Measurements from ENCODE around the gene COX18. TPM values are rescaled to one million over a fixed set of nuclear protein-coding genes. Genes with fewer than 3 reads are reported as not detected.

Gene COX18
- total RNA-seq, 1 donor from 2014 or later: 16.8 TPM

GRCh38 chr4:73098713-73099112 lies 29.2 kb upstream of the COX18 start:
- no peak for DNase-seq (ENCODE audit: extremely low spot score, unreplicated experiment)
- Mint-ChIP-seq H3K4me3 (no peak overlapping the region), H3K36me3 (peaks cover 12% of the 10 kb centered on the region), H3K27ac (no peak overlapping the region), H3K4me1 (ENCODE audit: unreplicated experiment) (no peaks in the 10 kb centered on the region), H3K9me3 (no peaks in the 10 kb centered on the region), H3K27me3 (no peaks in the 10 kb centered on the region)
- no peak for TF ChIP-seq CTCF (conservative IDR thresholded peaks at IDR 0.05)

- Mint-ChIP-seq H3K27me3 (no peaks in the 10 kb centered on the region), H3K9me3 (no peaks in the 10 kb centered on the region), H3K36me3 (peaks cover 12% of the 10 kb centered on the region), H3K27ac (no peak overlapping the region), H3K4me1 (ENCODE audit: unreplicated experiment) (no peaks in the 10 kb centered on the region), H3K4me3 (no peak overlapping the region)
- no peak for TF ChIP-seq CTCF (conservative IDR thresholded peaks at IDR 0.05)
- DNase-seq (ENCODE audit: extremely low spot score, unreplicated experiment): no peak
These were observed 28.5 kb upstream of the COX18 start for GRCh38 chr4:73098016-73098415.

- H3K9me3 Mint-ChIP-seq: no peaks in the 10 kb centered on the region
- DNase-seq (ENCODE audit: extremely low spot score, unreplicated experiment): no peak
- H3K4me3 Mint-ChIP-seq: no peak overlapping the region
- no peaks in the 10 kb centered on the region for H3K4me1 Mint-ChIP-seq (ENCODE audit: unreplicated experiment)
- peaks cover 24% of the 10 kb centered on the region for H3K36me3 Mint-ChIP-seq
- TF ChIP-seq CTCF (conservative IDR thresholded peaks at IDR 0.05): no peak
- H3K27me3 Mint-ChIP-seq: no peaks in the 10 kb centered on the region
- no peak overlapping the region for H3K27ac Mint-ChIP-seq
These were observed 23.4 kb upstream of the COX18 start for GRCh38 chr4:73092868-73093267.

GRCh38 chr4:73090738-73091137 lies 21.2 kb upstream of the COX18 start:
- Mint-ChIP-seq H3K9me3 (no peaks in the 10 kb centered on the region), H3K27ac (no peak overlapping the region), H3K27me3 (no peaks in the 10 kb centered on the region), H3K4me1 (ENCODE audit: unreplicated experiment) (no peaks in the 10 kb centered on the region), H3K4me3 (no peak overlapping the region), H3K36me3 (peaks cover 27% of the 10 kb centered on the region)
- no peak for DNase-seq (ENCODE audit: extremely low spot score, unreplicated experiment)
- no peak for TF ChIP-seq CTCF (conservative IDR thresholded peaks at IDR 0.05)

DNA sequence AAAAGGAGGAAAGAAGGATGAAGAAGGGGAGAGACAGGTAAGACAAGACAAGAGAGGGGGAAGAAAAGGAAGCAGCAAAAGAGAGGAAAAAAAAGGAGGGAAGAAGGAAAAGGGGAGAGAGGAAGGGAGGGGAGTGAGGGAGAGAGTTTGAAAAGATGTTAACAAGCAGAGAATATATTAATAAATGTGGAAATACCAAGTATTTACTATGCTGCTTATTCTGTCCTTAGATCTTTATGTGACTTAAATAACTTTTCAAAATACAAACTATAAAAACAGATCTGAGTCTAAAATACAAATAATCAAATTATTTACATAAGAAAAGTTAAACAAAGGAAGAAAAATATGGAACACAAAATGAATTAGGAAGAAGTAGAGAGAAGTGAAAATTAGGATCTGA lies 18.4 kb upstream of the COX18 start:
- Mint-ChIP-seq H3K27ac (no peak overlapping the region), H3K9me3 (no peaks in the 10 kb centered on the region), H3K27me3 (no peaks in the 10 kb centered on the region), H3K4me1 (ENCODE audit: unreplicated experiment) (no peaks in the 10 kb centered on the region), H3K4me3 (no peak overlapping the region), H3K36me3 (peaks cover 27% of the 10 kb centered on the region)
- no peak for TF ChIP-seq CTCF (conservative IDR thresholded peaks at IDR 0.05)
- no peak for DNase-seq (ENCODE audit: extremely low spot score, unreplicated experiment)
